Nucleus accumbens (tissue), 56 donors: Measurements from ENCODE around the gene FLNC.

ENCODE experiments used
- DNase-seq, 56 donors: peaks; one replicate each; lab custom pipeline; 2025; lab: John Stamatoyannopoulos, UW

The FLNC gene

GRCh38 chr7:128886391-128887168 lies 56.4 kb downstream of the FLNC start:
- no peak for DNase-seq

- DNase-seq = no peak
These were observed 57.2 kb downstream of the FLNC start for GRCh38 chr7:128887169-128888038.

GRCh38 chr7:128888039-128888755 lies 58.0 kb downstream of the FLNC start:
- DNase-seq = no peak

GRCh38 chr7:128888756-128889095 lies 58.5 kb downstream of the FLNC start:
- DNase-seq = no peak

GRCh38 chr7:128889121-128889520 lies 58.9 kb downstream of the FLNC start:
- no peak for DNase-seq

GRCh38 chr7:128890306-128891109 lies 60.3 kb downstream of the FLNC start:
- no peak for DNase-seq

- DNase-seq = no peak
These were observed 61.1 kb downstream of the FLNC start for GRCh38 chr7:128891110-128891941.

- DNase-seq = no peak
These were observed 61.7 kb downstream of the FLNC start for GRCh38 chr7:128891942-128892269.

GRCh38 chr7:128892521-128893250 lies 62.5 kb downstream of the FLNC start:
- DNase-seq = no peak

- no peak for DNase-seq
These were observed 63.3 kb downstream of the FLNC start for GRCh38 chr7:128893251-128894100.

- DNase-seq = no peak
These were observed 63.9 kb downstream of the FLNC start for GRCh38 chr7:128894101-128894440.

GRCh38 chr7:128895320-128895719 lies 65.1 kb downstream of the FLNC start:
- DNase-seq = no peak

GRCh38 chr7:128899392-128899791 lies 69.2 kb downstream of the FLNC start:
- DNase-seq = no peak

- no peak for DNase-seq
These were observed 70.0 kb downstream of the FLNC start for GRCh38 chr7:128900237-128900636.

- DNase-seq = no peak
These were observed 72.8 kb downstream of the FLNC start for GRCh38 chr7:128902761-128903585.

GRCh38 chr7:128903621-128904361 lies 73.6 kb downstream of the FLNC start:
- DNase-seq = no peak
